GM20000 (cell line): ENCODE results near the gene DVL1.
A peak's percentile ranks its signal among the peaks of the same experiment; 100 is the strongest.

Source experiments
- DNase-seq: peaks from one replicate; pipeline ENCODE4 v3.0.0; 2012; ENCODE audit warnings: low spot score
- CTCF ChIP-seq: IDR thresholded peaks from 2 replicates; pipeline ENCODE4 v1.5.1; 2012; ENCODE audit warnings: mild to moderate bottlenecking, control low read depth; ENCODE audit errors: extremely low read depth, missing control alignments

The DVL1 gene

GRCh38 chr1:1294250-1294890, 54.8 kb downstream of the DVL1 start:
- no peak for TF ChIP-seq CTCF
- no peak for DNase-seq

GRCh38 chr1:1293263-1294249, 55.7 kb downstream of the DVL1 start:
- no peak for TF ChIP-seq CTCF
- no peak for DNase-seq

GRCh38 chr1:1292851-1293250, 56.4 kb downstream of the DVL1 start:
- no peak for TF ChIP-seq CTCF
- DNase-seq: no peak

- DNase-seq: no peak
- no peak for TF ChIP-seq CTCF
These were observed 56.8 kb downstream of the DVL1 start for GRCh38 chr1:1292442-1292779.

- peak; percentile 91 for DNase-seq
- TF ChIP-seq CTCF: peak; percentile 73
These were observed 57.4 kb downstream of the DVL1 start for GRCh38 chr1:1291548-1292441.

- DNase-seq: no peak
- TF ChIP-seq CTCF: no peak
These were observed 58.1 kb downstream of the DVL1 start for GRCh38 chr1:1291023-1291528.
